Fibroblast of peridontal ligament (primary cell): ENCODE measurements around the gene MYEOV.

Experiments used
- DNase-seq: peaks from one replicate; pipeline ENCODE4 v3.0.0-alpha.2; 2010; ENCODE audit errors: extremely low read depth

The MYEOV gene

GRCh38 chr11:69342588-69343330, 48.8 kb downstream of the MYEOV start:
- no peak for DNase-seq

DNA sequence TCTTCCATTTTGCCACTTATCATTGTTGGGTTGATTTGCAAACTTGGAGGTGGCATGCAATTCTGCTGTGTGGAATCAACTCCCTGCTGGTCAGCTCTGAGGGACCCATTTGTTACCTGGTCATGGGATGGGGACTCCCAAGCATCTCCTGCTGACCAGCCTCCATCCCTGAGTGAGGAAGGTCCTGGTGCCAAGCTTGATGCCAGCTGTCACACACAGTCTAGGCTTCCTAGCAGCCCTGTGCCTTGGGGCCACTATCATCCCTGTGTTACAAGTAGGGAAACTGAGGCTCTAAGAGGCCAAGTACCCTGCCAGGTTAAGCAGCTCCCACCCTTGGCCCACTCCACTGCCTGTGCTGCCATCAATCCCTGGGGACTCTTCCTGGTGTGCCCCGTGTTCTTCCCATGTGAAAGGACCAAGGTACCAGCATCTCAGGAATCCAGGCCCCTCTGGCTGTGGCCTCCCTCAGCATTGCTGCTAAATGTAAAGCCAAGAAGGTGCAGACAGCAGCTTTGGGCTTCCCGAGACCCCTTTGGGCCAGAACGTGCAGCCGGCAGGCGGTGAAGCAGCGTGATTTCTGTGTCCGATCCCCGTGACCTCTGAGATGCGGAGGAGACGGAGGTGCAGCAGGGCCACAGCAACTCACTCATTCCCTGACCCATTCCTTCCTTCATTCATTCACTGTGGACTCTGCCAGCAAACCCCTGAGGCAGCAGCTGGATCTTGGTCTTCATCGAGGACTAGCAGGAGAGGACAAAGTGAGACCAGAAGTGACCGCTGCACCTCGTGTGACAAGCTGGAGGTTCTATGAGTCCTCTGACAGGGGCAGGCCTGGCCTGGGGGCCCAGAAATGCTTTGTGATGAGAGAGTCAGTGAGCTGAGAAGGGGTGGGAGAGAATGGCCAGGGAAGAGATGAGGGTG, 49.7 kb downstream of the MYEOV start:
- no peak for DNase-seq

DNA sequence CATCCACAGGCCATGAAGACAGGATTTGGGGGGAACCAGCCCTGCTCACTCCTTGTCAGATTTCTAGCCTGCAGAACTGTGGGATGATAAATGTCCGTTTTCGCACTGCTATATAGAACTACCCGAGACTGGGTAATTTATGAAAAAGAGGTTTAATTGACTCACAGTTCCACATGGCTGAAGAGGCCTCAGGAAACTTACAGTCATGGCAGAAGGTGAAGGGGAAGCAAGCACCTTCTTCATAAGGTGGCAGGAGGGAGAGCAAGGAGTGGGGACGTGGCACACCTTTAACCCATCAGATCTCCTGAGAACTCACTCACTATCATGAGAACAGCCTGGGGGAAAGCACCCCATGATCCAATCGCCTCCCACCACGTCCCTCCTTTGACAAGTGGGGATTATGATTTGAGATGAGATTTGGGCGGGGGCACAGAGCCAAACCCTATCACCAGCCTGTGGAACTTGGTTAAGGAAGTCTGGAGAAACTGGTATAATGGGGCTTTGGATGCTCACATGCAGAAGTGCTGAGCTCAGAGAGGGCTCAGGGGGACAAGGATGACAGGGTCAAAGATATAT, 50.7 kb downstream of the MYEOV start:
- DNase-seq: no peak
